ENCODE results near the gene GPR15LG.

The GPR15LG gene

DNA sequence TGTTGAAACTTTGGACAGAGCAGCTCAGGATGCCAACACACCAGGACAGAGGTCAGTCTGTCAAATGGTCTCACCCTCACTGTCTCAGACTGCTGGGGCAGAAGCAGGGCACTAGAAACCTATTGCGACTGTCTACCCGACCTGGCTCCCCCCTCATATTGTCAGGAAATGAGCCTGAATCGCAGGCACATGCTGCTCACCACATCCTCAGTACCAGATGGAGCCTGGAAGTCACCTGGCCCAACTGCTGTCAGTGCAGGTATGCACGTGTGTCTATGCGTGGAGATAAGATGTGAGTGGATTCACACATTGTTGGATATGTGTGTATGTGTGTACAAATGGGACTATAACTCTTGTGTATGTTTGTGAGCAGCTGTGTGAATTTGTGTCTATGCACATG, 17.5 kb downstream of the GPR15LG start:
- no peak overlapping the region for H3K4me3 ChIP-seq (replicated peaks in 1 of 2; ENCODE audit: low read depth in 2 of 2, low read length in 2 of 2)
- DNase-seq (ENCODE audit: low read depth in 2 of 2), result no peak
- no peak for TF ChIP-seq CTCF (IDR thresholded peaks at IDR 0.05; ENCODE audit: low read depth, low read length)

GRCh38 chr10:84193327-84193726, 19.7 kb downstream of the GPR15LG start:
- DNase-seq (ENCODE audit: low read depth in 2 of 2), result no peak
- no peak for TF ChIP-seq CTCF (IDR thresholded peaks at IDR 0.05; ENCODE audit: low read depth, low read length)
- no peak overlapping the region for H3K4me3 ChIP-seq (replicated peaks in 1 of 2; ENCODE audit: low read depth in 2 of 2, low read length in 2 of 2)

DNA sequence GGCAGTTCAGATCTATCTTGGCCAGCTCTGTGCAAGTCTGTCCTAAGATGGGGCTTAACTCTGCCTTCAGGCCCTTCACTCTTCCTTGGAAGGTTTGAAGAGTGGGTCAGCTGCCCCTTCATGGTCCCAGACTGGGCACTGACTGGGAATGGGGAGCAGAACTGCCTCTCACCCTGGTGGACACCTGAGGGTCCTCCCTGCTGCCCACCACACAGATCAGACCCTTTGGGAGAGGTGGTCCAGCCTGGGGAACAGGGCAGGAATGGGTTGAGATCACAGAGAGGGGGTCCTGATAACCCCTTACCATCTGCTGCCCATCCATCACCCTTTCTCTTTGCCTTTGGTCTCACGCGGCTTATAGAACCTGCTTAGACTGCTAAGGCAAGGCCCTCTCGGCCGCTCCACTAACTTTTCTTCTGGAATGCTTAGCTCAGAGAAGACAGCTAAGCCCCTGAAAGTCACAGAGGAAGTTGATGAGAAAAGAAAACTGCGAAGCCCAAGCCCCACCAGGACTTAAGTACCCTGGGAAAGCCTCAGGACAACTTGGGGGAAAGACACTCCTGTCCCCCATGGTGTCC, 20.3 kb downstream of the GPR15LG start:
- peak in 1 of 2 donors; percentile 2 for DNase-seq (ENCODE audit: low read depth in 2 of 2)
- peak overlapping the region in 1 of 2 donors; percentile 21 for H3K4me3 ChIP-seq (replicated peaks in 1 of 2; ENCODE audit: low read depth in 2 of 2, low read length in 2 of 2)
- no peak for TF ChIP-seq CTCF (IDR thresholded peaks at IDR 0.05; ENCODE audit: low read depth, low read length)

DNA sequence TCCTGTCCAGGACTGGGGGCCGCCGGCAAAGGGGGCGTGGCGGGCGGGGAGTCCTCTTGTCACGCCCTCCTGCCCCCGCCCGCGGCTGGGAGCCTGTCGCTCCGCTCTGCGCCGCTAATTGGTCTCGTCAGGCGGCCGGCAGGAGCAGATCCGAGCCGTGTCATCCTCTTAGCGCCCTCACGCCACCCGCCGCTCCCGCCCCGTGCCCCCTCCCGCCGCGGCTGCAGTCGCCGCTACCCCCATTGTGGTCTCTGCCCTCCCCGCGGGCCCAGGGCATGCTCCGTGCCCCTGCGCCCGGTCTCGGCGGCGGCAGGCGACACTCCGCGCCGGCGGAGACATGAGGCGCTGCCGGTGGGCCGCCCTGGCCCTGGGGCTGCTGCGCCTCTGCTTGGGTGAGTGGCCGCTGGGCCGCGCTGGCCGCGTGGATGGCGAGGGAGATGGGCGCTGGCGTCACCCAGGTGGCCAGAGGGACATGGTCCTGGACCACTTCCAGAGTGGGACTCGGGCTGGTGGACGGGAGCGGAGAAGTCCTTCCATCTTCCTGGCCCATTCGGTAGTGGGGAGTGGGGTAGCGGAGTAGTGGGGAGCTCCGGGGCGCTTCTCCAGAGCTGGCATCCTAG, 20.9 kb downstream of the GPR15LG start, which contains the start of gene CDHR1:
Gene CDHR1 (plus strand): TSS at position 114 of the 620 bp plus-strand sequence. CDS start 224 bp downstream, at position 338.
- peak in 1 of 2 donors; percentile 4 for DNase-seq (ENCODE audit: low read depth in 2 of 2)
- H3K4me3 ChIP-seq (replicated peaks in 1 of 2; ENCODE audit: low read depth in 2 of 2, low read length in 2 of 2), result peak within 1 kb of the TSS in 1 of 2 donors; percentile 21
- TF ChIP-seq CTCF (IDR thresholded peaks at IDR 0.05; ENCODE audit: low read depth, low read length), result no peak

- H3K4me3 ChIP-seq (replicated peaks in 1 of 2; ENCODE audit: low read depth in 2 of 2, low read length in 2 of 2), result no peak overlapping the region
- no peak for TF ChIP-seq CTCF (IDR thresholded peaks at IDR 0.05; ENCODE audit: low read depth, low read length)
- DNase-seq (ENCODE audit: low read depth in 2 of 2), result no peak
Observed at GRCh38 chr10:84195044-84195830, 21.6 kb downstream of the GPR15LG start.

GRCh38 chr10:84196083-84196482, 22.5 kb downstream of the GPR15LG start:
- no peak overlapping the region for H3K4me3 ChIP-seq (replicated peaks in 1 of 2; ENCODE audit: low read depth in 2 of 2, low read length in 2 of 2)
- no peak for TF ChIP-seq CTCF (IDR thresholded peaks at IDR 0.05; ENCODE audit: low read depth, low read length)
- no peak for DNase-seq (ENCODE audit: low read depth in 2 of 2)

Data from cardiac fibroblast (primary cell).